Calu3 (cell line): ENCODE measurements around the gene CNTN1. TPM values are rescaled to one million over a fixed set of nuclear protein-coding genes. Genes with fewer than 3 reads are reported as not detected.

Source experiments
- BruUV-seq: library from RNA; stranded (reverse); fragments of 400-500 nt; replicated peaks from 2 replicates; lab custom pipeline; 2021; lab: Mats Ljungman, UMichigan
- CTCF ChIA-PET: fragments of 300-600 bp; sonication (Branson Sonifier 250); formaldehyde crosslinking; loops from one replicate; lab custom pipeline; 2022; ENCODE audit warnings: antibody characterized with exemption; lab: Charles Lee
- DNase-seq: peaks from one replicate; pipeline ENCODE4 v3.0.0; 2022
- H3K27ac Mint-ChIP-seq: one replicate; pipeline ENCODE4 v1.8.0; 2022; ENCODE audit warnings: mixed read lengths; ENCODE audit not compliant: unreplicated experiment
- H3K27me3 Mint-ChIP-seq: one replicate; pipeline ENCODE4 v1.8.0; 2022; ENCODE audit warnings: mixed read lengths; ENCODE audit not compliant: unreplicated experiment
- H3K36me3 Mint-ChIP-seq: one replicate; pipeline ENCODE4 v1.8.0; 2022; ENCODE audit warnings: mild to moderate bottlenecking, moderate library complexity, mixed read lengths; ENCODE audit not compliant: insufficient read depth, unreplicated experiment
- H3K4me1 Mint-ChIP-seq: one replicate; pipeline ENCODE4 v1.8.0; 2022; ENCODE audit warnings: mild to moderate bottlenecking, low read depth, mixed read lengths; ENCODE audit not compliant: unreplicated experiment
- H3K4me3 Mint-ChIP-seq: one replicate; pipeline ENCODE4 v1.8.0; 2022; ENCODE audit warnings: mild to moderate bottlenecking, low read depth, moderate library complexity, mixed read lengths; ENCODE audit not compliant: unreplicated experiment
- H3K9me3 Mint-ChIP-seq: one replicate; pipeline ENCODE4 v1.8.0; 2022; ENCODE audit warnings: low read depth, mixed read lengths; ENCODE audit not compliant: unreplicated experiment
- CTCF ChIP-seq: fragments of 200-600 bp; IDR thresholded peaks from one replicate; pipeline ENCODE4 v1.8.0; 2022; ENCODE audit warnings: antibody characterized with exemption; ENCODE audit not compliant: unreplicated experiment
- intact Hi-C: fragments of 100-400 bp; cut with micrococcal nuclease; formaldehyde crosslinking; loops from one replicate; pipeline ENCODE4 v1.10.0; 2022; ENCODE audit not compliant: unreplicated experiment
- total RNA-seq: library from RNA; stranded (reverse); gene quantifications from 2 replicates; pipeline ENCODE4 v1.2.3, GENCODE V29; 2022

CNTN1 gene
- total RNA-seq, 1 experiment from 2014 or later: not detected

GRCh38 chr12:40831916-40832315, 139.7 kb downstream of the CNTN1 start:
- Mint-ChIP-seq H3K9me3 (no peaks in the 10 kb centered on the region), H3K36me3 (no peaks in the 10 kb centered on the region), H3K27ac (no peak overlapping the region), H3K4me1 (peaks cover 8% of the 10 kb centered on the region), H3K27me3 (no peaks in the 10 kb centered on the region), H3K4me3 (no peak overlapping the region)
- BruUV-seq: no TSS peak
- intact Hi-C loops: no loop called here
- no peak for TF ChIP-seq CTCF
- CTCF ChIA-PET: no interaction called here
- DNase-seq: no peak

DNA sequence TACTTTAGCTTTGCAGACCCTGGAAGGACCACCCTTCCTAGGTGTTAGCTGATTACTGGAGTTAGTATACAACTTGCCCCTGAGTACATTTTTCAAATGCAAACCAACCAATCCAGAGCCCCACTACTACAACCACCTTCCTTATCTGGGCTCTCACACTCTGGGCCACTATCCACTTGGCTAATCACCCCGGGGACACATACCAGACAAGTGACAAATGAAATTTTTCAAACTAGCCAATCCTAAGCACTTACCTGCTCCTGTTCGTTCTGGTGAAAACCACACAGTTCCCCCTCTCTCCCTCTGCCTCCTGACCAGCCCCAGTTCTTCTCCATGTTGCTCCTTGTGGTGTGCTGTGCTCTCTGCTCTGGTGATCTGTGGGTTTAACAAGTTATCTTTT, 140.4 kb downstream of the CNTN1 start:
- CTCF ChIA-PET: no interaction called here
- intact Hi-C loops: no loop called here
- no peak for TF ChIP-seq CTCF
- H3K27ac Mint-ChIP-seq: no peak overlapping the region
- H3K36me3 Mint-ChIP-seq: no peaks in the 10 kb centered on the region
- no peak for DNase-seq
- no TSS peak for BruUV-seq
- peaks cover 8% of the 10 kb centered on the region for H3K4me1 Mint-ChIP-seq
- H3K27me3 Mint-ChIP-seq: no peaks in the 10 kb centered on the region
- H3K4me3 Mint-ChIP-seq: no peak overlapping the region
- no peaks in the 10 kb centered on the region for H3K9me3 Mint-ChIP-seq

GRCh38 chr12:40833818-40834217, 141.6 kb downstream of the CNTN1 start:
- CTCF ChIA-PET: no interaction called here
- BruUV-seq: no TSS peak
- Mint-ChIP-seq H3K9me3 (no peaks in the 10 kb centered on the region), H3K27me3 (no peaks in the 10 kb centered on the region), H3K4me3 (no peak overlapping the region), H3K27ac (no peak overlapping the region), H3K36me3 (no peaks in the 10 kb centered on the region), H3K4me1 (peaks cover 8% of the 10 kb centered on the region)
- no peak for DNase-seq
- no peak for TF ChIP-seq CTCF
- intact Hi-C loops: no loop called here

GRCh38 chr12:40834321-40834720, 142.1 kb downstream of the CNTN1 start:
- H3K27me3 Mint-ChIP-seq: no peaks in the 10 kb centered on the region
- no TSS peak for BruUV-seq
- no peak for TF ChIP-seq CTCF
- CTCF ChIA-PET: no interaction called here
- H3K27ac Mint-ChIP-seq: no peak overlapping the region
- H3K9me3 Mint-ChIP-seq: no peaks in the 10 kb centered on the region
- no peaks in the 10 kb centered on the region for H3K36me3 Mint-ChIP-seq
- no peak for DNase-seq
- peaks cover 7% of the 10 kb centered on the region for H3K4me1 Mint-ChIP-seq
- intact Hi-C loops: no loop called here
- no peak overlapping the region for H3K4me3 Mint-ChIP-seq
